GM18505 (cell line): Measurements from ENCODE around the gene YBX1.
"Not testable (repeated sequence)": the region's sequence is repeated elsewhere in the genome, so short reads cannot be mapped to it uniquely, and the experiment has no call there.

Source experiments
- ATAC-seq: cut with Tn5 transposase; IDR thresholded peaks from one replicate; pipeline ENCODE4 v1.9.1; 2021; ENCODE audit not compliant: unreplicated experiment
- POLR2A ChIP-seq: IDR thresholded peaks from 4 replicates; pipeline ENCODE4 v1.6.1; 2011; ENCODE audit warnings: borderline replicate concordance; ENCODE audit not compliant: insufficient read depth, insufficient read length; ENCODE audit errors: extremely low read depth

Gene YBX1

GRCh38 chr1:42713293-42713692, 31.1 kb downstream of the YBX1 start:
- no peak for TF ChIP-seq POLR2A
- no peak for ATAC-seq

DNA sequence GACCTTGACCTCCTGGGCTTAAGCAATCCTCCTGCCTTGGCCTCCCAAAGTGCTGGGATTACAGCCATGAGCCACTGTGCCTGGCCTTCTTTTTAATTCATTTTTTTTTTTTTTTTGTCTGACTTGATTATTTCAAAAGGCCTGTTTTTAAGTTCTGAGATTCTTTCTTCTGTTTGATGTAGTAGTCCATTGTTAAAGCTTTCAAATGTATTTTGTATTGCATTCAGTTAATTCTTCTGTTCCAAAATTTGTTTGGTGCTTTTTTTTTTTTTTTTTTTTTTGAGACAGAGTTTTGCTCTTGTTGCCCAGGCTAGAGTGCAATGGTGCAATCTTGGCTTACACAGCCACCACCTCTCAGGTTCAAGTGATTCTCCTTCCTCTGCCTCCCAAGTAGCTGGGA, 32.2 kb downstream of the YBX1 start:
- ATAC-seq, result not testable (repeated sequence)

- ATAC-seq, result no peak
- no peak for TF ChIP-seq POLR2A
Observed at GRCh38 chr1:42720868-42721267, 38.6 kb downstream of the YBX1 start.

- ATAC-seq, result no peak
- TF ChIP-seq POLR2A, result no peak
Observed at GRCh38 chr1:42721926-42722325, 39.7 kb downstream of the YBX1 start.

DNA sequence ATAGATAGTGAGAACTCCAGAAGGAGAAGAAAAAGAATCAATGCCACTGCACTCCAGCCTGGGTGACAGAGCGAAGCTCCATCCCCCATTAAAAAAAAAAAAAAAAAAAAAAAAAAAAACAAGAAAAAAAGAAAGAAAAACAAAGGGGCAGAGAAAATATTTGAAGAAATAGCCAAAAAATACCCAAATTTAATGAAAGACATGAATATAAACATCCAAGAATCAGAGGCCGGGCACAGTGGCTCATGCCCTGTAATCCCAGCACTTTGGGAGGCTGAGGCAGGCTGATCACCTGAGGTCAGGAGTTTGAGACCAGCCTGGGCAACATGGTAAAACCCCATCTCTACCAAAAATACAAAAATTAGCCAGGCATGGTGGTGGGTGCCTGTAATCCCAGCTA, 40.2 kb downstream of the YBX1 start:
- not testable (repeated sequence) for ATAC-seq

DNA sequence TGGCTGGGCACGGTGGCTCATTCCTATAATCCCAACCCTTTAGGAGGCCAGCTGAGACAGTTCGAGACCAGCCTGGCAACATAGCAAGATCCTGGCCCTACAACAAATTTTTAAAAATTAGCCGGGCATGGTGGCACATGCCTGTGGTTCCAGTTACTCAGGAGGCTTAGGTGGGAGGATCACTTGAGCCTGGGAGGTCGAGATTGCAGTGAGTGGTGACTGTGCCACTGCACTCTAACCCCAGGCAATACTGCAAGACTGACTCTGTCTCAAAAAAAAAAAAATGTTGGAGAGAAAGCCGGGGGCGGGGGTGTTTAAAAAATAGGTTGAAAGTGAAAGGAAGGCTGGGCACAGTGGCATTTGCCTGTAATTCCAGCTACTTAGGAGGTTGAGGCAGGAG, 41.3 kb downstream of the YBX1 start:
- no peak for TF ChIP-seq POLR2A
- no peak for ATAC-seq

DNA sequence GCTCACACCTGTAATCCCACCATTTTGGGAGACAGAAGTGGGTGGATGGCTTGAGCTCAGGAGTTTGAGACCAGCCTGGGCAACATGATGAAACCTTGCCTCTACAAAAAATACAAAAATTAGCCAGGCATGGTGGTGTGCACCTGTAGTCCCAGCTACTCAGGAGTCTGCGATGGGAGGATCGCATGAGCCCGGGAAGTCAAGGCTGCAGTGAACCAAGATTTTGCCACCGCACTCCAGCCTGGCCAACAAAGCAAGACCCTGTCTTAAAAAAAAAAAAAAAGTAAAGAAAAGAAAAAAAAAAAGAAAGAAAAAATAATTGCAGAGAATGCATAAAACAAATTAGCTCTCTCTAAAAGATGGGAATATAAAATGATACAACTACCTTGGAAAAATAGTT, 43.6 kb downstream of the YBX1 start:
- ATAC-seq, result not testable (repeated sequence)

GRCh38 chr1:42730002-42730401, 47.8 kb downstream of the YBX1 start:
- ATAC-seq, result no peak
- no peak for TF ChIP-seq POLR2A

DNA sequence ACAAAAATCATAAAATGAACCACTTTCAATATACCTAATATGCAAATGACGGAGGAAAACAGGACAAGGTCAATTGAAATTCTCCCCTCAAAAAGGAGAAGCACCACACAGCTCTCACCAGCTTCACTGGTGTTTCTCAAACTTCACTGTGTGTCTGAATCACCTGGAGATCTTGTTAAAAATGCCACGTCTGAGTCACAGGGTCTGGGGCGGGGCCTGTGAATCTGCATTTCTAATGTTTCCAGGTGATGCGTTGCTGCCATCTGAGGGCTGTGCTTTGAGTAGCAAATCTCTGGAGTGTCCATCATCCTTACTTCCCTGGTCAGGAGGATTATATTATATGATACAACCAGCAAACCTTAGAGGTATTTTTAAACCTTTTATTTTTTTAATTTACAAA, 48.8 kb downstream of the YBX1 start:
- TF ChIP-seq POLR2A, result no peak
- no peak for ATAC-seq

DNA sequence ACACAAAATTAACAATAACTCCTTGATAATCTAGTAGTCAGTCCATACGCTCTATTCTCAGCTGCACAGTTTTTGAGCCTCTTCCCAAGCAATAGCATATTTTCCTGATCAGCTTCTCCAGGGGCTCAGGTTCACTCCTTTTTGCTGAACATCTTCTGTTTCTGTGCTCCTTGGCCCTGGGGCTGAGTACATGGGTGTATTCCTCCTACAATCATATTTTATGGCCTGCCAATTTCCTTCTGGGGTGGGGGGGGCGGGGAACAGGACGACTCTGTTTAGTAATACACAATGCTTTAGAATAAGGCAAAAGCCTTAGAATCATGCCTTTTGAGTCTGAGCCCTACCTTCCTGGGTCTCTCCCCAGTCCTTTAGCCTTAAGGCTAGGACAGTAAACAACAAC, 49.4 kb downstream of the YBX1 start:
- no peak for TF ChIP-seq POLR2A

GRCh38 chr1:42732126-42732680, 50.0 kb downstream of the YBX1 start:
- no peak for TF ChIP-seq POLR2A
- ATAC-seq, result no peak

More for the DNA sequence above, 49.4 kb downstream of the YBX1 start:
- no peak for ATAC-seq

DNA sequence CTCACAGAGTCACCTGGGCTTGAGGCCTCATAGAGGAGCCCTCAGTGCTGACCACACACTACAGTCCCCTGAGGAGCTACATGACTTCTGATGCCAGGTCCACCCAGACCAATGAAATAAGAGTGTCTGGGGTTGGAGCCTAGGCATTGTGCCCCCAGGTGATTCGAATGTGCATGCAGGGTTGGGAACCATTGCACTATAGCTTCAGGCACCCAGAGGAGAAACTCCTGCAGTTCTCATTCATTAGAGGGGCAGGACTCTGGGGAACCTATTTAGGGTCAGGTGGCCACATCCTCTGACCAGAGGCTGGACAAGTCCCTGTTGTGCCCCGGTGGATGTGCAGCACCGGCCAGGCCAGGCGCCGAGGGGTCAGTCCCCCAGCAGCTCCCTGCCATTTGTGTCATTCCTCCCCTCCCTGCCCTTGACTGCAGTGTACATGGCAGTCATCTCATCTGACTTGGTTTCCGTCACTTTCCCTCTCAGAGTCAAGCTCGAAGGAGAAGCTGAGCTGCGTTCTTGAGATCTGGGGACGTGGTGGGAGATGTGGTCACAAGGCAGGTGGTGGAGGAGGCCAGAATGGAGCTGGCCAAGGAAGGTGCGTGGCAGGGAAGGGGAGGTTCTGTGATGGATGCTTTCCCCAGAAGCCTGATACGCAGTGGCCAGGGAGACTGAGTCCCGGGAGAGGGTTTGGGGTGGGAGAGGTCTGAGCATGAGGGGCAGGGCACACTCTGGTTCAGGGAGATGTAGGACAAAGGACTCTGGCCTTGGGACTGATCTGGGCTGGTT, 51.4 kb downstream of the YBX1 start:
- TF ChIP-seq POLR2A, result no peak
- ATAC-seq, result no peak

DNA sequence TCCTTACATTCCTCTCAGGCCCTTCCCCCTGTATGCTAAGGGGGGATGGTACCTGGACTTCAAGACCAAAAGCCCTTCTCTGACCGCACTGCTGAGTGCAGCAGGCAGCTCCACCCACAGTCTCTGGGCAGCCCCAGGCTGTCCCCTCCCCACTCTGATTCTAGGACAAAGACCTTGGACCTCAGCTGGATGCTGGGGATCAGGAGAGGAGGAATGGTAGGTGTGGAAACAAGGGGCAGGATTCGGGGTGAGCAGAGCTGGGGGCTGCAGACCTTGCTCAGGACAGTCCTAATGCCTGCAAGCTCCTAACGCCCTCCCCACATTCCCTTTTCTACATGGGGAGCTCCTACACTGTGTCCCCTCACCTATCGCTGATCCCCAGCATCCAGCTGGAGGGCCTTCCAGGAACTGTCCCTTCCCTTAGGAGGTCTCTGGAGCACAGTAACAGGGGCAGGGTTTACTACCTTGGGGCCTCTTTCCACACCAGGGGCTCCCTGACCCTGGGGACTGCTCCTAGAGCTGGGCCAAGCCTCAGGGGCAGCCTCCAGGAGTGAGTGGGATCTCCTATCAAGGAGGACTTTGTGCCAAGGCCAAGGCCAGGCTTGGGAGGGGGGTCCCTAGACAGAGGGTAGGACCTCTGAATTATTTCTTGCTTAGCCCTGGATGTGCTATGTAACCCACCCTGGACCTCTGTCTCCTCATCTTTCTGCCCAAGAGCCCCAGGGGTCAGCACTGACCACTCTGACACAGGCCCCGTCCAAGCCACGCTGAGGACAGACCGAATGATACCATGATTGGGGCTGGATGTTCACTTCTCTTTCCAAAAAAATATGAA, 52.2 kb downstream of the YBX1 start:
- ATAC-seq, result no peak
- no peak for TF ChIP-seq POLR2A

DNA sequence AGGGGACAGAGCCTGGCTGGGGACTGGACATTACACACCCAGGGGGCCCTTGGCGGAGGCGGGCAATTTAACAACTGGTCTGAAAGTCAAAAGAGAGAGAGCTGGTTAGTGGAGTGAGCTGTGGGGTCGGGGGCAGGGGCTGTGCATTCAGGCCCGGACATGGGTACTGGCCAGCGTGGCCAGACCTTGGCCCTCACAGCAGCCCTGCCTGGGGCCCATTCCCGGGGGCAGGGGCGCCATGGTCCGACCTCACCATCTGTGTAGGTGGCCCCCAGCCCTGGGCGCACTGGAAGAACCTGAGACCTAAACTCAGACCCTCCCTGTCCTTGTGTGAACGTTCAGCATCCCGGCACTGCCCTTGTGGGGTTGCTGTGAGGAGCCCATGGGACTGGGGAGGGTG, 52.8 kb downstream of the YBX1 start:
- TF ChIP-seq POLR2A, result no peak
- ATAC-seq, result no peak
